HEK293T (cell line): Measurements from ENCODE around the gene CAV3.

Experiments
- CTCF ChIA-PET: fragments of 350-600 bp; formaldehyde crosslinking; extraction: SDS; loops from one replicate; lab custom pipeline; 2021; ENCODE audit warnings: antibody characterized with exemption, inconsistent platforms; lab: Yijun Ruan, JAX
- POLR2A ChIA-PET: fragments of 350-600 bp; formaldehyde crosslinking; extraction: SDS; loops from one replicate; lab custom pipeline; 2020; ENCODE audit warnings: antibody characterized with exemption, inconsistent platforms; lab: Yijun Ruan, JAX
- DNase-seq: peaks from one replicate; pipeline ENCODE4 v3.0.0; 2012; ENCODE audit warnings: mixed read lengths; ENCODE audit errors: extremely low spot score
- ARNT ChIP-seq: fragments of 450-650 bp; IDR thresholded peaks from 2 replicates; pipeline ENCODE4 v1.6.1; 2017; ENCODE audit warnings: mild to moderate bottlenecking
- BHLHE40 ChIP-seq: fragments of 450-650 bp; IDR thresholded peaks from 2 replicates; pipeline ENCODE4 v1.6.1; 2016; ENCODE audit warnings: mild to moderate bottlenecking, moderate library complexity, borderline replicate concordance
- CTBP1 ChIP-seq: fragments of 450-650 bp; IDR thresholded peaks from 2 replicates; pipeline ENCODE4 v1.6.1; 2016; ENCODE audit warnings: borderline replicate concordance
- ELF4 ChIP-seq: fragments of 450-650 bp; IDR thresholded peaks from 2 replicates; pipeline ENCODE4 v1.6.1; 2017; ENCODE audit warnings: antibody characterized with exemption
- FOXA1 ChIP-seq: fragments of 450-650 bp; IDR thresholded peaks from 2 replicates; pipeline ENCODE4 v1.6.1; 2016; ENCODE audit warnings: mild to moderate bottlenecking
- FOXK2 ChIP-seq: fragments of 450-650 bp; IDR thresholded peaks from 2 replicates; pipeline ENCODE4 v1.6.1; 2016; ENCODE audit warnings: mild to moderate bottlenecking
- FOXM1 ChIP-seq: fragments of 450-650 bp; IDR thresholded peaks from 2 replicates; pipeline ENCODE4 v1.6.1; 2017; ENCODE audit warnings: mild to moderate bottlenecking, borderline replicate concordance
- HDGF ChIP-seq: fragments of 450-650 bp; IDR thresholded peaks from 2 replicates; pipeline ENCODE4 v1.6.1; 2017; ENCODE audit warnings: antibody characterized with exemption, borderline replicate concordance
- L3MBTL2 ChIP-seq: fragments of 450-650 bp; conservative IDR thresholded peaks from 2 replicates; pipeline ENCODE4 v1.6.1; 2016; ENCODE audit warnings: mild to moderate bottlenecking
- LEF1 ChIP-seq: fragments of 450-650 bp; IDR thresholded peaks from 2 replicates; pipeline ENCODE4 v1.6.1; 2017; ENCODE audit warnings: mild to moderate bottlenecking, borderline replicate concordance
- NFRKB ChIP-seq: fragments of 450-650 bp; IDR thresholded peaks from 2 replicates; pipeline ENCODE4 v1.6.1; 2016; ENCODE audit warnings: mild to moderate bottlenecking, moderate library complexity
- SP1 ChIP-seq: fragments of 450-650 bp; IDR thresholded peaks from 2 replicates; pipeline ENCODE4 v1.6.1; 2017
- SUZ12 ChIP-seq: fragments of 450-650 bp; IDR thresholded peaks from 2 replicates; pipeline ENCODE4 v1.6.1; 2016; ENCODE audit warnings: mild to moderate bottlenecking
- TARDBP ChIP-seq: fragments of 450-650 bp; IDR thresholded peaks from 2 replicates; pipeline ENCODE4 v1.6.1; 2016
- ZNF384 ChIP-seq: fragments of 450-650 bp; IDR thresholded peaks from 2 replicates; pipeline ENCODE4 v1.6.1; 2016
- TF ChIP-seq, protein P1 (sequence below): fragments of 450-650 bp; IDR thresholded peaks from 2 replicates; pipeline ENCODE4 v1.6.1; 2016

CAV3 gene

DNA sequence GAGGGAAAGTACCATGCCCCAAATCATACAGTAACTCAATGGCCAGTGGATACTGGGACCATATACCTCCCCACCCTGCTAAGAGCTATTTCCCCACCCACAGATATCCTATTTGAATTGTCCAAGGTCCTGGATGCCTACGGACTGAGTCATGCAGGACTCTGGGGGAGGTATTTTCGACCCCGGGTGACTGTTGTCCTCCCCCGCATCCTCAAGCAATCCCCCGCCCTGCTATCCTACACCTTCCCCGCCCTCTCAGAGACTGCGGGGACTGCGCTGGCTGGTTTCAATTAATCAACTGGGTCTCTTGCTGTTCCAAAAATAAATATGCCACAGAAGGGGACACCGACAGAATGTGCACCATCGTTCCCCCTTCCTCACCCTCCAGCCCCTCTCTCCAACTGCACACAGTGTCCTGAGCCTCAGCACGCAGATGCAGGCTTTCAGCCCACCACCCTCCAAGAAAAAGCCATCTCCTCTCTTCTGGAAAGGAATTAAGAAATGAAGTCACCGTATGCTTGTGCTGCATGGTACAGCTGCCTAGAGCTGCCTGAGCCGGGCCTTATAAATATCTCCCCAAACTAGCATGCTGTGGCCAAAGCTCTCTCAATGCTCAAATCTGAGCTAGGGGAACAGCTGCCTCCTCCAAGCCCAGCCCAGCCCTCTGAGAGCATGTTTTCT, 8.1 kb downstream of the CAV3 start:
- no peak for TF ChIP-seq TARDBP
- TF ChIP-seq FOXM1 = no peak
- peak; percentile 20 for DNase-seq
- CTCF ChIA-PET = interaction anchor here (1.0 to 2.4 kb wide), 3 partner anchors 28 to 78 kb away, joined by 4 to 7 read pairs (median 5); partner anchors contain the start of gene OXTR
- POLR2A ChIA-PET = interaction anchor here (1.2 kb wide), 1 partner anchor 19 kb away, joined by 4 read pairs; no protein-coding TSS in a partner anchor

DNA sequence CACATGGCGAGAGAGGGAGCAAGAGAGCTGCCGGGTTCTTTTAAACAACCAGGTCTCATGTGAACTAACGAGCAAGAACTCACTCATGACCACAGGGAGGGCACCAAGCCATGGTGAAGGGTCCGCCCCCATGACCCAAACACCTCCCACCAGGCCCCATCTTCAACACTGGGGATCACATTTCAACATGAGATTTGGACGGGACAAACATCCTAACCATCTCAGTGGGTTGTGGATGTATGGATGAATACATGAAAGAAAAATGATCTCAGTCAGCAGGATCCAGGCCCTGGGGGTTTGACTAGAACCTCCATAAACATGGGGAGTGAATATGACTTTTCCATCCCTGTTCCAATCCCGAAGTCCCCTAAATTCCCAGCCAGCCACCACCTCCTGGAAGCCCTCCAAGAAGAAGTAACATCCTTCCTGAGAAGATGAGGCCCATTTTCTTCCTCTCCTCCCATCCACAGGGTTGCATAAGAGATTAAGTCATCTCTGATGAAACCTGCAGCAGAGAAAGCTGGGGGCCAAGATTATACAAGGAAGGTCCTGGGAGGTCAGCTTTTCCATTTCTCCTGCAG, 9.5 kb downstream of the CAV3 start:
- no peak for TF ChIP-seq ARNT
- TF ChIP-seq HDGF = no peak
- no peak for TF ChIP-seq FOXM1
- no peak for TF ChIP-seq CTBP1
- no peak for TF ChIP-seq TARDBP
- no peak for TF ChIP-seq LEF1
- TF ChIP-seq ZNF384 = no peak
- no peak for TF ChIP-seq SUZ12
- TF ChIP-seq, protein P1, sequence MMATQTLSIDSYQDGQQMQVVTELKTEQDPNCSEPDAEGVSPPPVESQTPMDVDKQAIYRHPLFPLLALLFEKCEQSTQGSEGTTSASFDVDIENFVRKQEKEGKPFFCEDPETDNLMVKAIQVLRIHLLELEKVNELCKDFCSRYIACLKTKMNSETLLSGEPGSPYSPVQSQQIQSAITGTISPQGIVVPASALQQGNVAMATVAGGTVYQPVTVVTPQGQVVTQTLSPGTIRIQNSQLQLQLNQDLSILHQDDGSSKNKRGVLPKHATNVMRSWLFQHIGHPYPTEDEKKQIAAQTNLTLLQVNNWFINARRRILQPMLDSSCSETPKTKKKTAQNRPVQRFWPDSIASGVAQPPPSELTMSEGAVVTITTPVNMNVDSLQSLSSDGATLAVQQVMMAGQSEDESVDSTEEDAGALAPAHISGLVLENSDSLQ = no peak
- TF ChIP-seq SP1 = no peak
- TF ChIP-seq FOXK2 = no peak
- TF ChIP-seq L3MBTL2 = no peak
- no peak for TF ChIP-seq FOXA1
- TF ChIP-seq ELF4 = no peak
- ChIA-PET CTCF (interaction anchor here (0.7 to 1.0 kb wide), 2 partner anchors 27 to 79 kb away, joined by 3 read pairs; partner anchors contain the start of gene OXTR), POLR2A (no interaction called here)
- DNase-seq = no peak

DNA sequence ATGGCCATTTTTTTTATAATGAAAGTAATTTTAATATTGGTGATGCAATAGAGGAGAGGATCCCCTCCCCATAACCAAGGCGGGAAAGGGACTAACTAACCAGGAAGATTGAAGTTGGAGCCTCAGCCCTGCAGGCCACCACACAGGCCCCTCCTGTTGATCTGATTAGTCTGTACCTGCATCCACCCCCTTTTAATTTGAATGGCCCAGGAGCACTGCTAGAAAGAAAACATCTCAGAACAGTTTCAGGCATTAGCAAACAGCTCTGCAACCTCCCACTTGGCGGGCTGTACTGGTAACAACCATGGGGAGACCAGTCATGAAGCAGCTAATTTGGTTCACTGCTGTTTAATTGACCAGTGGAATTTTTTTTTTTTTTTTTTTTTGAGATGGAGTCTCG, 10.3 kb downstream of the CAV3 start:
- DNase-seq = no peak
- CTCF ChIA-PET = interaction anchor here (0.7 to 1.0 kb wide), 2 partner anchors 26 to 80 kb away, joined by 3 read pairs; partner anchors contain the start of gene OXTR

DNA sequence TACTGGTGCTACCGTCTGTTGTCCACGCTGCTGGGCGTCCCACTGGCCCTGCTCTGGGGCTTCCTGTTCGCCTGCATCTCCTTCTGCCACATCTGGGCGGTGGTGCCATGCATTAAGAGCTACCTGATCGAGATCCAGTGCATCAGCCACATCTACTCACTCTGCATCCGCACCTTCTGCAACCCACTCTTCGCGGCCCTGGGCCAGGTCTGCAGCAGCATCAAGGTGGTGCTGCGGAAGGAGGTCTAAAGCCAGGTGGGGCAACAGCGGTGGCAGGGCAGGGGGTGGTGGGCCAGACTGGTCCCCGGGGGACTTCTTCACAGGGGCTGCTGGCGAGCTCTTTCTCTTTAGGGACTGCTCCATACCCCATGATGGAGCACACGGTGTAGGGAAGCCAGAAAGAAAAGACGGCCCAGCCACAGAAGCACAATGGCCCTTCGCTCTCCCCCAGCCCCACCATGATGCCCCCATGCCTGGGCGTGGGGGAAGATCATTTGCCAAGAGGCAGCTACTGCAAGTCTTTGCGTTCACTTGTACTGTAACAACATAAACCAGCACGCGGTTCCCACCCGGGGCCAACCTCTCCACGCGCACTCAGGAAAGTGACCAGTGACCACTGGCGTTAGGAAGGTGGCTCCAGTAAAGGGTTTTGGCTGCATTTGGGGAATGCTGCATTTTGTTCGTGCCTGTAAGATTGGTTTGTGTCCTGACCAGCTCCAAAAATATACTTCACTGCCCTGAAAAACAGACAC, 12.2 kb downstream of the CAV3 start:
- no peak for TF ChIP-seq BHLHE40
- TF ChIP-seq ZNF384 = no peak
- TF ChIP-seq ELF4 = no peak
- no peak for TF ChIP-seq CTBP1
- TF ChIP-seq FOXA1 = no peak
- no peak for TF ChIP-seq LEF1
- no peak for TF ChIP-seq NFRKB
- TF ChIP-seq SUZ12 = no peak
- TF ChIP-seq SP1 = no peak
- TF ChIP-seq FOXK2 = no peak
- no peak for TF ChIP-seq L3MBTL2
- TF ChIP-seq HDGF = no peak
- TF ChIP-seq, protein P1 = no peak
- no peak for TF ChIP-seq FOXM1
- no peak for TF ChIP-seq TARDBP
- no peak for TF ChIP-seq ARNT
- ChIA-PET CTCF (no interaction called here), POLR2A (no interaction called here)
- no peak for DNase-seq

More for the DNA sequence above, 10.3 kb downstream of the CAV3 start:
- TF ChIP-seq ELF4 (no peak), TARDBP (no peak), FOXM1 (no peak), HDGF (no peak), L3MBTL2 (no peak), BHLHE40 (no peak), SP1 (no peak), FOXA1 (no peak), FOXK2 (no peak), ZNF384 (no peak), SUZ12 (no peak), CTBP1 (no peak), NFRKB (no peak), LEF1 (no peak), ARNT (no peak)
- TF ChIP-seq, protein P1 = no peak
- POLR2A ChIA-PET = no interaction called here

DNA sequence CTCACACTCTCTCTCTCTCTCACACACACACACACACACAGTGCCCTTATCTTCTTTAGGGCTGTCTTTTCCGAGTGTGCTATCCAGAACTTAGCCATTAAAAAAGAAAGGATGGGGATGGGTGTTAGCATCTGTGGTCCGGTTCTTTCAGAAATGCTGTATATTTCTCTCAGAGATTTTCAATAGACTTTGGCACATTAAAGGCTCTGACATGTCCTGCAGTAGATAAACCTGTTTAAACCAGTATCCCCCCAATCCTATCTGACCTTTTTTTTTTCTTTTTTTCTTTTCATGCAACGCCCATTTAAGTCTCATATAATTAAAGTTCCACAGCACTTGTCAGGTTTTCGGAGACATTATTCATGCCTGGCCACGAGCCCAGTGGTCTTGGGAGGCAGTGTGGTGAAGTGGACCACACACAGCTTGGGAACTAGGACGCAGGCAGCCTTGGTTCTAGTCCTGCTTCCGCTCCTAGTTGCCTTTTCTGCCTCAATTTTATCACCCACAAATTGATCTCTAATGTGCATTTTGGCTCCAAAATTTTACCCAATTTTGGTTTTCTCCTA, 13.3 kb downstream of the CAV3 start:
- no peak for TF ChIP-seq ZNF384
- no peak for TF ChIP-seq SUZ12
- TF ChIP-seq NFRKB = no peak
- TF ChIP-seq FOXK2 = no peak
- no peak for TF ChIP-seq ARNT
- TF ChIP-seq, protein P1 = no peak
- TF ChIP-seq TARDBP = no peak
- TF ChIP-seq LEF1 = no peak
- TF ChIP-seq SP1 = no peak
- TF ChIP-seq L3MBTL2 = no peak
- TF ChIP-seq FOXA1 = no peak
- TF ChIP-seq BHLHE40 = no peak
- TF ChIP-seq HDGF = no peak
- no peak for TF ChIP-seq FOXM1
- no peak for DNase-seq
- POLR2A ChIA-PET = no interaction called here
- CTCF ChIA-PET = no interaction called here
